HepG2 (cell line): Measurements from ENCODE around the gene MAP3K14. TPM values are rescaled to one million over a fixed set of nuclear protein-coding genes. Genes with fewer than 3 reads are reported as not detected.
A peak's percentile ranks its signal among the peaks of the same experiment; 100 is the strongest.

Experiments used
- ARNT ChIP-seq: fragments of 450-650 bp; IDR thresholded peaks from 2 replicates; pipeline ENCODE4 v1.6.1; 2017
- BHLHE40 ChIP-seq: IDR thresholded peaks from 2 replicates; pipeline ENCODE4 v1.6.1; 2011; ENCODE audit warnings: low read length, improper control_type of control experiment
- CBX5 ChIP-seq: sonication (generic); formaldehyde crosslinking; IDR thresholded peaks from 2 replicates; pipeline ENCODE4 v1.4.0; 2020; ENCODE audit warnings: missing genetic modification reagents, borderline replicate concordance
- DPF2 ChIP-seq: sonication (generic); formaldehyde crosslinking; IDR thresholded peaks from 2 replicates; pipeline ENCODE4 v1.4.0; 2020; ENCODE audit warnings: mild to moderate bottlenecking, low read depth, missing genetic modification reagents, borderline replicate concordance
- KAT7 ChIP-seq: IDR thresholded peaks from 2 replicates; pipeline ENCODE4 v1.6.1; 2018; ENCODE audit warnings: borderline replicate concordance, missing compliant biosample characterization
- PHF20 ChIP-seq: sonication (generic); formaldehyde crosslinking; IDR thresholded peaks from 2 replicates; pipeline ENCODE4 v1.5.0; 2020; ENCODE audit warnings: mild to moderate bottlenecking, missing genetic modification reagents
- SMARCE1 ChIP-seq: fragments of 450-650 bp; IDR thresholded peaks from 2 replicates; pipeline ENCODE4 v1.6.1; 2017; ENCODE audit warnings: borderline replicate concordance
- SP2 ChIP-seq: sonication (generic); formaldehyde crosslinking; IDR thresholded peaks from 2 replicates; pipeline ENCODE4 v1.5.1; 2020; ENCODE audit warnings: mild to moderate bottlenecking, missing genetic modification reagents
- SPEN ChIP-seq: sonication (generic); formaldehyde crosslinking; IDR thresholded peaks from 2 replicates; pipeline ENCODE4 v1.5.1; 2020; ENCODE audit warnings: low read depth, mild to moderate bottlenecking, missing genetic modification reagents
- ZMYM4 ChIP-seq: sonication (generic); formaldehyde crosslinking; IDR thresholded peaks from 2 replicates; pipeline ENCODE4 v1.8.1; 2023; ENCODE audit warnings: mild to moderate bottlenecking, missing genetic modification reagents
- ZNF121 ChIP-seq: sonication (generic); formaldehyde crosslinking; IDR thresholded peaks from 2 replicates; pipeline ENCODE4 v1.5.0; 2020; ENCODE audit warnings: mild to moderate bottlenecking, missing genetic modification reagents
- ZNF138 ChIP-seq: sonication (generic); formaldehyde crosslinking; IDR thresholded peaks from 2 replicates; pipeline ENCODE4 v1.5.0; 2020; ENCODE audit warnings: mild to moderate bottlenecking, low read depth, missing genetic modification reagents
- ZNF232 ChIP-seq: sonication (generic); formaldehyde crosslinking; IDR thresholded peaks from 2 replicates; pipeline ENCODE4 v1.4.0; 2020; ENCODE audit warnings: missing genetic modification reagents, borderline replicate concordance
- ZSCAN9 ChIP-seq: IDR thresholded peaks from 2 replicates; pipeline ENCODE4 v1.6.1; 2016; ENCODE audit warnings: borderline replicate concordance
- polyA plus RNA-seq, 8 experiments: library from polyadenylated mRNA; depleted of rRNA in 3 of 8; stranded (reverse) in 7 of 8; unstranded in 1 of 8; fragments of >200 nt; fragmentation: Illumina TruSeq in 4 of 8; extraction: Trizol in 4 of 8; gene quantifications; 2 replicates each; pipeline versions ENCODE4 v1.2.1 to v1.2.3, GENCODE V29; 2011 to 2016; ENCODE audit warnings: low read depth in 4 of 8, missing spikeins in 1 of 8, mixed read lengths in 1 of 8; ENCODE audit not compliant: insufficient read depth in 1 of 8
- total RNA-seq, 5 experiments: library from RNA; depleted of rRNA; stranded (reverse); fragments of >200 nt; fragmentation: Illumina TruSeq; extraction: Trizol; gene quantifications; 2 replicates each; pipeline ENCODE4 v1.2.3, GENCODE V29; 2016; ENCODE audit warnings: low read depth in 1 of 5
- TF ChIP-seq, protein P1 (sequence below): IDR thresholded peaks from 2 replicates; pipeline ENCODE4 v1.6.1; 2016; ENCODE audit warnings: missing compliant biosample characterization, missing genetic modification reagents, borderline replicate concordance
- TF ChIP-seq, protein P2 (sequence below): IDR thresholded peaks from 2 replicates; pipeline ENCODE4 v1.6.1; 2018; ENCODE audit warnings: missing genetic modification reagents, mild to moderate bottlenecking, missing compliant biosample characterization
- TF ChIP-seq, protein P3 (sequence below): sonication (generic); formaldehyde crosslinking; IDR thresholded peaks from 2 replicates; pipeline ENCODE4 v1.4.0; 2020; ENCODE audit warnings: missing genetic modification reagents; ENCODE audit errors: not compliant biosample characterization
- TF ChIP-seq, protein P4 (sequence below): sonication (generic); formaldehyde crosslinking; IDR thresholded peaks from 2 replicates; pipeline ENCODE4 v1.4.0; 2020; ENCODE audit warnings: missing genetic modification reagents, borderline replicate concordance
- TF ChIP-seq, protein P5 (sequence below): sonication (generic); formaldehyde crosslinking; IDR thresholded peaks from 2 replicates; pipeline ENCODE4 v1.5.1; 2020; ENCODE audit warnings: missing genetic modification reagents, mild to moderate bottlenecking, borderline replicate concordance
- TF ChIP-seq, protein P6 (sequence below): sonication (generic); formaldehyde crosslinking; IDR thresholded peaks from 2 replicates; pipeline ENCODE4 v1.4.0; 2020; ENCODE audit warnings: missing genetic modification reagents

The MAP3K14 gene
- total and polyA plus RNA-seq, 2 of the 13 experiments (the other 11 are each of a cell fraction or from before 2014, with no cell fraction given), result 2.6 TPM

DNA sequence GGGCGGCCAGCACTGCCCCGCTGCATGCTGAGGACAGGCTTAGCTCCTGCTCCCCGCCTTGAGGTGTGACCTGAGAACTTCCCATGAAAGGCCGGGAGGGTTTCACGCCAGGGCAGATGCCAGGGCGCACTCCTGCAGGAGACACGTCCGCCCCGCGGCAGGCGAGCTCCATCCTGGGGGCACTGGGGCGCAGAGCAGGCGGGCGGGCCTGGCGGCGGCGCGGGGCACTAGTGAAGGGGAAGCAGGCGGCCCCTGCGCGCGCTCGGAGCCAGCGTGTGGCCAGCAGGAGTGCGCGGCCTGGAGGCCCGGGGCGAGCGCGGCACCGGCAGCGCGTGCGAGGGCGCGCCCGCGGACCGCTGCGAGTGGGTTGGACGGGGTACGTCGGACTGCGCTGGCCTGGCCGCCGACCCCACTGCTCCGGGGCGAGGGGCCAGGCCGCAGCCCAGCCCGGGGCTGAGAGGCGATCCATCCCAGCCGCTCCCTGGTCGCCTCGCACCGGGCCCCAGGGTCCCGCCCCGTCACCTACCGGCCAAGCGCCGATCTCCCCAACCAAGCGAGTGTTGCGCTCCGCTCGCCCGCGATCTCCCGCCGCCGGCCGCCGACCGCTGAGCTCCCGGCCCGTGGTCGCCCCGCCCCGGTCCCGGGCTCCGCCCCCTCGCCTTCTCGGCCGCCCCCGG is at the start of gene MAP3K14 (continued):
- TF ChIP-seq, protein P1, sequence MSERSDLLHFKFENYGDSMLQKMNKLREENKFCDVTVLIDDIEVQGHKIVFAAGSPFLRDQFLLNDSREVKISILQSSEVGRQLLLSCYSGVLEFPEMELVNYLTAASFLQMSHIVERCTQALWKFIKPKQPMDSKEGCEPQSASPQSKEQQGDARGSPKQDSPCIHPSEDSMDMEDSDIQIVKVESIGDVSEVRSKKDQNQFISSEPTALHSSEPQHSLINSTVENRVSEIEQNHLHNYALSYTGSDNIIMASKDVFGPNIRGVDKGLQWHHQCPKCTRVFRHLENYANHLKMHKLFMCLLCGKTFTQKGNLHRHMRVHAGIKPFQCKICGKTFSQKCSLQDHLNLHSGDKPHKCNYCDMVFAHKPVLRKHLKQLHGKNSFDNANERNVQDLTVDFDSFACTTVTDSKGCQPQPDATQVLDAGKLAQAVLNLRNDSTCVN, result no peak
- no peak for TF ChIP-seq ZMYM4 (CRISPR knock-in tag)
- TF ChIP-seq, protein P2, sequence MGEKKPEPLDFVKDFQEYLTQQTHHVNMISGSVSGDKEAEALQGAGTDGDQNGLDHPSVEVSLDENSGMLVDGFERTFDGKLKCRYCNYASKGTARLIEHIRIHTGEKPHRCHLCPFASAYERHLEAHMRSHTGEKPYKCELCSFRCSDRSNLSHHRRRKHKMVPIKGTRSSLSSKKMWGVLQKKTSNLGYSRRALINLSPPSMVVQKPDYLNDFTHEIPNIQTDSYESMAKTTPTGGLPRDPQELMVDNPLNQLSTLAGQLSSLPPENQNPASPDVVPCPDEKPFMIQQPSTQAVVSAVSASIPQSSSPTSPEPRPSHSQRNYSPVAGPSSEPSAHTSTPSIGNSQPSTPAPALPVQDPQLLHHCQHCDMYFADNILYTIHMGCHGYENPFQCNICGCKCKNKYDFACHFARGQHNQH, result no peak
- TF ChIP-seq KAT7, result no peak; the same call in none of the 2 replicates
- TF ChIP-seq ARNT, result no peak
- TF ChIP-seq ZNF138 (CRISPR knock-in tag), result no peak; the same call in 1 of the 2 replicates
- TF ChIP-seq ZNF232 (CRISPR knock-in tag), result no peak
- TF ChIP-seq PHF20 (CRISPR knock-in tag), result peak; percentile 40; the same call in 1 of the 2 replicates
- TF ChIP-seq, protein P3, sequence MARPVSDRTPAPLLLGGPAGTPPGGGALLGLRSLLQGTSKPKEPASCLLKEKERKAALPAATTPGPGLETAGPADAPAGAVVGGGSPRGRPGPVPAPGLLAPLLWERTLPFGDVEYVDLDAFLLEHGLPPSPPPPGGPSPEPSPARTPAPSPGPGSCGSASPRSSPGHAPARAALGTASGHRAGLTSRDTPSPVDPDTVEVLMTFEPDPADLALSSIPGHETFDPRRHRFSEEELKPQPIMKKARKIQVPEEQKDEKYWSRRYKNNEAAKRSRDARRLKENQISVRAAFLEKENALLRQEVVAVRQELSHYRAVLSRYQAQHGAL (CRISPR knock-in tag), result peak; percentile 81
- no peak for TF ChIP-seq BHLHE40
- TF ChIP-seq, protein P4, sequence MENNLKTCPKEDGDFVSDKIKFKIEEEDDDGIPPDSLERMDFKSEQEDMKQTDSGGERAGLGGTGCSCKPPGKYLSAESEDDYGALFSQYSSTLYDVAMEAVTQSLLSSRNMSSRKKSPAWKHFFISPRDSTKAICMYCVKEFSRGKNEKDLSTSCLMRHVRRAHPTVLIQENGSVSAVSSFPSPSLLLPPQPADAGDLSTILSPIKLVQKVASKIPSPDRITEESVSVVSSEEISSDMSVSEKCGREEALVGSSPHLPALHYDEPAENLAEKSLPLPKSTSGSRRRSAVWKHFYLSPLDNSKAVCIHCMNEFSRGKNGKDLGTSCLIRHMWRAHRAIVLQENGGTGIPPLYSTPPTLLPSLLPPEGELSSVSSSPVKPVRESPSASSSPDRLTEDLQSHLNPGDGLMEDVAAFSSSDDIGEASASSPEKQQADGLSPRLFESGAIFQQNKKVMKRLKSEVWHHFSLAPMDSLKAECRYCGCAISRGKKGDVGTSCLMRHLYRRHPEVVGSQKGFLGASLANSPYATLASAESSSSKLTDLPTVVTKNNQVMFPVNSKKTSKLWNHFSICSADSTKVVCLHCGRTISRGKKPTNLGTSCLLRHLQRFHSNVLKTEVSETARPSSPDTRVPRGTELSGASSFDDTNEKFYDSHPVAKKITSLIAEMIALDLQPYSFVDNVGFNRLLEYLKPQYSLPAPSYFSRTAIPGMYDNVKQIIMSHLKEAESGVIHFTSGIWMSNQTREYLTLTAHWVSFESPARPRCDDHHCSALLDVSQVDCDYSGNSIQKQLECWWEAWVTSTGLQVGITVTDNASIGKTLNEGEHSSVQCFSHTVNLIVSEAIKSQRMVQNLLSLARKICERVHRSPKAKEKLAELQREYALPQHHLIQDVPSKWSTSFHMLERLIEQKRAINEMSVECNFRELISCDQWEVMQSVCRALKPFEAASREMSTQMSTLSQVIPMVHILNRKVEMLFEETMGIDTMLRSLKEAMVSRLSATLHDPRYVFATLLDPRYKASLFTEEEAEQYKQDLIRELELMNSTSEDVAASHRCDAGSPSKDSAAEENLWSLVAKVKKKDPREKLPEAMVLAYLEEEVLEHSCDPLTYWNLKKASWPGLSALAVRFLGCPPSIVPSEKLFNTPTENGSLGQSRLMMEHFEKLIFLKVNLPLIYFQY, result no peak; the same call in 1 of the 2 replicates
- TF ChIP-seq SMARCE1, result no peak
- peak; percentile 36; the same call in 1 of the 2 replicates for TF ChIP-seq SPEN (CRISPR knock-in tag)
- peak; percentile 88 for TF ChIP-seq ZNF121 (CRISPR knock-in tag)
- TF ChIP-seq, protein P5, sequence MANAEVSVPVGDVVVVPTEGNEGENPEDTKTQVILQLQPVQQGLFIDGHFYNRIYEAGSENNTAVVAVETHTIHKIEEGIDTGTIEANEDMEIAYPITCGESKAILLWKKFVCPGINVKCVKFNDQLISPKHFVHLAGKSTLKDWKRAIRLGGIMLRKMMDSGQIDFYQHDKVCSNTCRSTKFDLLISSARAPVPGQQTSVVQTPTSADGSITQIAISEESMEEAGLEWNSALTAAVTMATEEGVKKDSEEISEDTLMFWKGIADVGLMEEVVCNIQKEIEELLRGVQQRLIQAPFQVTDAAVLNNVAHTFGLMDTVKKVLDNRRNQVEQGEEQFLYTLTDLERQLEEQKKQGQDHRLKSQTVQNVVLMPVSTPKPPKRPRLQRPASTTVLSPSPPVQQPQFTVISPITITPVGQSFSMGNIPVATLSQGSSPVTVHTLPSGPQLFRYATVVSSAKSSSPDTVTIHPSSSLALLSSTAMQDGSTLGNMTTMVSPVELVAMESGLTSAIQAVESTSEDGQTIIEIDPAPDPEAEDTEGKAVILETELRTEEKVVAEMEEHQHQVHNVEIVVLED (CRISPR knock-in tag), result 0 out of 2 replicates have a peak, but pooled peaks have one; percentile 3
- TF ChIP-seq SP2 (CRISPR knock-in tag), result no peak
- no peak for TF ChIP-seq ZSCAN9 (CRISPR knock-in tag)
- TF ChIP-seq CBX5 (CRISPR knock-in tag), result no peak
- no peak for TF ChIP-seq DPF2 (CRISPR knock-in tag)
- TF ChIP-seq, protein P6, sequence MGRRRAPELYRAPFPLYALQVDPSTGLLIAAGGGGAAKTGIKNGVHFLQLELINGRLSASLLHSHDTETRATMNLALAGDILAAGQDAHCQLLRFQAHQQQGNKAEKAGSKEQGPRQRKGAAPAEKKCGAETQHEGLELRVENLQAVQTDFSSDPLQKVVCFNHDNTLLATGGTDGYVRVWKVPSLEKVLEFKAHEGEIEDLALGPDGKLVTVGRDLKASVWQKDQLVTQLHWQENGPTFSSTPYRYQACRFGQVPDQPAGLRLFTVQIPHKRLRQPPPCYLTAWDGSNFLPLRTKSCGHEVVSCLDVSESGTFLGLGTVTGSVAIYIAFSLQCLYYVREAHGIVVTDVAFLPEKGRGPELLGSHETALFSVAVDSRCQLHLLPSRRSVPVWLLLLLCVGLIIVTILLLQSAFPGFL (CRISPR knock-in tag), result no peak
